ENCODE measurements around the gene TBC1D1. TPM values are rescaled to one million over a fixed set of nuclear protein-coding genes. Genes with fewer than 3 reads are reported as not detected.

TBC1D1 gene
- total RNA-seq, 1 experiment from 2014 or later = 97.0 TPM

DNA sequence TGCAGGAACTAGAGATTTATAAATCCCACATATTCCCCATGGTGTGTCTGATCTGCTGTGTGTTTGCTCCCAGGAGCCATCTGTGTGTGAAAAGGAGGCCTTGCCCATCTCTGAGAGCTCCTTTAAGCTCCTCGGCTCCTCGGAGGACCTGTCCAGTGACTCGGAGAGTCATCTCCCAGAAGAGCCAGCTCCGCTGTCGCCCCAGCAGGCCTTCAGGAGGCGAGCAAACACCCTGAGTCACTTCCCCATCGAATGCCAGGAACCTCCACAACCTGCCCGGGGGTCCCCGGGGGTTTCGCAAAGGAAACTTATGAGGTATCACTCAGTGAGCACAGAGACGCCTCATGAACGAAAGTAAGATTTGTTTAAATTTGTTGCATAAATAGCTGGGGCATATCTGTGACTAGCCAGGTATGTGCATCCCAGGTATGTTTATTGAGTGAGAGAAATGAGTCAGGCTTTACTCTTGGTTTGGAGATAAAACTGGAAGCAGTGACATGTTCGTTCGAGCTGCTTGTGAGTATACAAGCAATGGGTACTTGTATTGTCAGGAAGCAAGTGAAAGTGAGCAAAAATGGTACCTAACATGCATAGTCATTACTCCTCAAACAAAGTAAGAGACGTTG lies 158.8 kb downstream of the TBC1D1 start:
- no peak for DNase-seq (ENCODE audit: low spot score)

DNA sequence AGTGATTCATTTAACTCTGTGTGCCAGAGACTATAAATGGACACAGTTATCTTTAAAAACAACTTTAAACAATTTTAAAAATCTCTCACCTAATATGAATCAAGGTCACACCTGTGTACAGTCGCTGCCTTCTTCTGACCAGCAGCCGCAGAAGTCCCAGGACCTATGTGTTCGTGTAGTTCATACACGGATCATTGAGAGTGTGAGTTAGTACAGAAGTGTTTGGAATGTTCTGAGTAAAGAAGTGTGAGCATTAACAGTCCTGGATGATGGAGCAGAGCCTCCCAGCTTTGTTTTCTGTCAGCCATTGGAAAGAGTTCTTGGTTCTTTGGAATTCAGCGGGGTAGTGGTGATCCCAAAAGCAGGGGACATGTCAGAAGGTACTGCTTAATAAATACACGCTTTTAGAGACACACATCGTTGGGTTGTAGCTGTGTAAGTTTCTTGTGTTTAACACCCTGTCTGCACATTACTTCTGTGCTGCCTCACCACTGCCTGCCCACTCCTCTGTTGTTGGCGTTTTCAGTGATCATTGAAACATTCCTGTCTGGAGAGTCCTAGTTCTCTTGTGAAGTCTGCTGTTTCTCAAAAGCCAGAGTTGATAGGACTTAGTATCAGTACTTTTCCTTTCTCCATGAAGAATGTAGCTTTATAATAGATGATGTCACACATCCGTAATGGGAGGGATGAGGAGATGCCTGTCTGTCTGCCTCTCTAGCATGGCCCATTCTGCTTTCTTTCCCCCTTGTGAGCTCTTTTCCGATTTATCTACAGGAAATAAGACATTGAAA lies 159.9 kb downstream of the TBC1D1 start:
- DNase-seq (ENCODE audit: low spot score) = no peak

DNA sequence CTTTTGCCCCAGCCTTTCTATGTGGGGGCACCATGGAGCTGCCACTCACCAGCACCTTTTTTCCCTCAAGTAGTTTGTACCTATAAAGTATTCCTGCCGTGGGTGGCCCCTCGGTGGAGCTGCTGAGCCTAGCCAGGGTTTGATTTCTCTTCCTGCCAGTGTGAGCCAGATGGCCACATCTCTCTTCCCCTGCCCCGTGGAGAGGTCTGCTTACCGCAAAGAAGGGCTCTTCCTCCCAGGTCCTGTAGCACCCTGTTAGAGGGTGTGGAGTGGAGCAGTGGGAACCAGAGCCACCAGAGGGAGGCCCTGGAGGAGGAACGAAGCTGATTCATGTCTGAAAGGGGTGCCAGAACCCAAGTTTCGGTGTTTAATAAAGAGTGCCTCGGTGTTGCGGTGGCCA lies 164.7 kb downstream of the TBC1D1 start:
- DNase-seq (ENCODE audit: low spot score) = no peak

DNA sequence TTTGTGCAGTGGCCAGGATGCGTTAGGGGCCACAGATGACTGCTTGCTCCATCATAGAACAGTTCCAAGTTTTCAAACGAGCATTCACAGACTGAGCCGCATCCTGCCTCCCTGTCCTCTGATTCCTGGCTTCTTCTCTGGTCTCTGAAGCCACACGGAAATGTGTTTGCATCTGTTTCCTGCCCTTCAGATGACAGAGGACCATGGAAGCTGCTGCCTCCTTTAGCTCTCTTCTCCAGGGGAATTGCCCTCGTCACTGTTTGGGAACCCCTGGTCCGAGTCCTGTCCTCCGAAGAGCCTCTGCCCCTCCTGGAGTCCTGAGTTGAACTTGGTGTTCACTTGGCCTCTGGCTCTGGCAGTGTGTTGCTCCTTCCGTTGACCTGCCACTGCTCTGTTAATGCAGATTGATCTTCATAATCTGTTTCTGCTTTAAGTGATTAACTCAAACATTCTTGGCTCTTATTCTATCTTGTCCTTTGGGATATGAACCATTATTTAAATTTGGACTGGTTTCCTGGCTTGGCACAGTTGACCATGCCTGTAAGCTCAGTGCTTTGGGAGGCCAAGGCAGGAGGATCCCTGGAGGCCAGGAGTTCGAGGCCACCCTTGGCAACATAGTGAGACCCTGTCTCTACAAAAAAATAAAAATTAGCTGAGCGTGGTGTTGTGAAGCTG lies 165.3 kb downstream of the TBC1D1 start:
- DNase-seq (ENCODE audit: low spot score) = no peak

DNA sequence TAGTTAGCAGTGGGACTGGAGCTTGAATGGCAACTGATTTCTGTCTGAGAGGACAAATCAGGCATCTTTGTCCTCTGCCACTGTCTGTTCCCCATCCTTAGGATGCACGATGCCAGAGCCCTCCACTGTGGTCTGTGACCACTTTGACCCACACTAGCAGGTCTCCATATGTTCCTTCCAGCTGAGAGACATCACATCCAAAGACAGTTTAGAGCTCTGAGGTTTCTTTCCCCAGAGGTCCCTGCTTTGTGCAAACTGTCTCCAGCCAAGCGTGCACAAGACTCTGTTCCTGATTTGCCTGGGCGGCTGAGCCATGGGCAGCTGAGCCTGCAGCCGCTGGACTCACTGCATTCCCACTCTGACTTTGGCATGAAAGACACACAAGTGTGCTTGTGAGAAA lies 167.3 kb downstream of the TBC1D1 start:
- DNase-seq (ENCODE audit: low spot score) = no peak

DNA sequence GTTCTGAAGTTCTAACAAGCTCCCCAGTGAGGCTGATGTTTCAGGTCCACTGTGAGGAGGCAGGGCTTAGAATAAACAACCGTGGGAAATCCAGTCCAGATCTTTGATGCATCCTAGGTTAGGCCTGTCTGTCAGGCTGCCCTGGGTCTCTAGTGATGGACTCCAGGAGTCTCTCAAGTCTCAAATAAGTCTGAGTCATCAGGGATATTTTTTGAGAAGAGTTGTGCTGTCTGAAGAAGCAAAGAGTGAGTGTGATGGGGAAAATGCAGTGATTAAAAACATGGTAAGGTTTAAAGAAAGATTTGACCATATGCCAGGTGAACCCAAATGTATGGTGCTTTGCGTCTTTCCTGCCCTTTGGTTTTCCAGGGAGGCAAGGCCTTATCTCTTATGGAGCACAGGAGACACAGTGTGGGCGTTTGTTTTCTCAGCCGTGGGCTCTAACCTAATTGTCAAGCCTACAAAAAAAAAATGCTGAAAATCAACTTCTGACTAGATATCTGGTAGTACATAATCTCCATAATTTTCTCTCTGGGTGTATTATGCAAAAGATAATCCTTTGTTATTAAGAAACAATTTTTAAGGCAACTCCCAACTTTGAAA lies 170.0 kb downstream of the TBC1D1 start:
- peak; percentile 31 for DNase-seq (ENCODE audit: low spot score)

DNA sequence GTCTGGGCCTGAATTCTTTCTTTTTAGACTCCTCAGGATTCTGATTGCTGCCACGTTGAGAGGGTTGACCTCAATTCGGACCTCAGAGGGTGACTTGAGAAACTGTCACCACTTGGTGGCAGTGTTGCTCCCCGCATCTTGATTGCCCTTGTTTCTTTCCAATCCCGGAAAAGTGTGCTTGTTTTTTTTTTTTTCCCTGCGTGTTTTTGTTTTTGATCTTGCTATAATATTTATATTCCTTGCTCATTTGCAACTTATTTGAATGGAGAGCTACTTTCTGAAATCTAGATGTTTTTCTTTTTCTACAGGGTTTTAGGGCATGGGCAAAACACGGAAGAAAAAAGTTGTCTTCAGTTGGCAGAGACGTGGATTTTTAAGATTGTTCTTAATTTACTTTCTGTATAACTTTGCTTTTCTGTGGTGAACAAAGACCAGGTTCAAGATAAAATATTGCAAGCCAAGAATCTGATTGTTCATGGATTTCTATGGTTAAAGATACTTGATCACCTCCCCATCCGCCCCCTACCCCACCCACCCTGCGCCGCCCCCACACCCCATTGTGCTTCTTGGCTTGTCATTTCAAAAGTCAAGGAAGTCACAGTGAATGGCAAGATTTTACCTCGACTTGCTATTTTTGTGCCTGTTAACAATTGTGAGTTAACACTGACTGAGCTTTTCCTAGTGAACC lies 171.3 kb downstream of the TBC1D1 start:
- peak; percentile 64 for DNase-seq (ENCODE audit: low spot score)

DNA sequence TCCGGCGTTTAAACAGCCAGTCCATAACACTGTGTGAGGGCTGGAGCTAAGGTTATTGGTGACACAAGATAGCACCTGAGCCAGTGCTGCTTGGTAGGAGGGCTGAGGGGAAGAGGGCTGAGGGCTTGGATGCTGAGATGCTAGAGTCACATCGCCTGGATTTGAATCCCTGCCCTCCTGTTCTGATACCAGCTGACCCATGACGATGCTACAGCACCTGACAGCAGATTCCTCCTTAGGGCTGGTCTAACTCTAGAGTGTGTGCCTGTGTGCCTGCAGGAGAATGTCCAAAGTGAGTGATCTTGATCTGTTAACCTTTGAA lies 171.9 kb downstream of the TBC1D1 start:
- DNase-seq (ENCODE audit: low spot score) = no peak

DNA sequence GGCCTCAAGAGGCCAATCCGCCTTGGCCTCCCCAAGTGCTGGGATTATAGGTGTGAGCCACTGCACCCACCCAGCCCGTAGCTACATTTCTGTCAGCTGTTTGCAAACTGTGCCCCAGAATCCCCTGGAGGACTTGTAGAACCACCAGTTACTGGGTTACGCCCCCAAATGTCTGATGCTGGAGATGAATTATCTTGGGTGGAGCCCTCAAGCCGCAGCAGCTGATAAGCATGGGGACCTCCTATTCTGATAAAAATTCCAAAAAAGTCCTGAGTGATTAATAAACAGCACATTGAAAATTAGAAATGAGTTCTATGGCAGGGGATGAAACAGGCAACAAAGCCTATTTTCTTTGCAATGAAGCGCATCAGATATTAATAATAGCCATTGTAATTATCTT lies 174.3 kb downstream of the TBC1D1 start:
- no peak for DNase-seq (ENCODE audit: low spot score)

DNA sequence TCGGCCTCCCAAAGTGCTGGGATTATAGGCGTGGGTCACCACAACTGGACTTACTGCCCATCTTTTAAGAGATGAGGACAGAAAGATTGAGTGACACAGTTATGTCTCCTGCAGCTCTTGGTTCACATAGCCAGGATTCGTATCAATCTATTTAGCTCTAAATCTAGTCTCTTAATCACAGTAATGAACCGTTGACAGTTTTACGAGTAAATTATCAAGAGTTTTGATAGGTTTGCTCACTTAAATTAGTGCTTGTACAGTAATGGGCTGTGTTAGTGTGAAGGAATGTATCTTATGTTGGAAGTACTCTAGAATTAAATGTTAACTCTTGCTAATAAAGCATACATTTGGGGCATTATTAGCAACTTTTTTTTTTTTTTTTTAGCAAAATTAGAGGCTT lies 175.0 kb downstream of the TBC1D1 start:
- no peak for DNase-seq (ENCODE audit: low spot score)

DNA sequence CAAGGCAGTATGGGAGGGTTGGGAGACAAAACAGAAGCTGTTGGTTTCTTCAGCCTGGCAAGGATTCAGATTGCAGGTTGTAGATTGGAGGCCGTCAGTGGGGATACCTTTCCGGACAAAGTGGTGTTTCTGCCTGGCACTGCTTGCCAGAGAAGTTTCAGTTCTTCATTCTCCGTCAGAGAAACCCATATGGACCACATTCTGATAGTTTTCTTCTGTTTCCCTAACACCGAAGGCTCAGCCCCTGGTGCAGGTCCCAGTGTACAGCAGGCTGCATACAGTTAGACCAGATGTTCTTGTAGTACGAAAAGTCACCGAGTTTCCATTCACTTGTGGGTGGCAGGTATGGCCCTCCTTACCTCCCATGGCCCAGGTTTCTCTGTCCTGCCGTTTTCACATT lies 176.6 kb downstream of the TBC1D1 start:
- DNase-seq (ENCODE audit: low spot score) = no peak

DNA sequence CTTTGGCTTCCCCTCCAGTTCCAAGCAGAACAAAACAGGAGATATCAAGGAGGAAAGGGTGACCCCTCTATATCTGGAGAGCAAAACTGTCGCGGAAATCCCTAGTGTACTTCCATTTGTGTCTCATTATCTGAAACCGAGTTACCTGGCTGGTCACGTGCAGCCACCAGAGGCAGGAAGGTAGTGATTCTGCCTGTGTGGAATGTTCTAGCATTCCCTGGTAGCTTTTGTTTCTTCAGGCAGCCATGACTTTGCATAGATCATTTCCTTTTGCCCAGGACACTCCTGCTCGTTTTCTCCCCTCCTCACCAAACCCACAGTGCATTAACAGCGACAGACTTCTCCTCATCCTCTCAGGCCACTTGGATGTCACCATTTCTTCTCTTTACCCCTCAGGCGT lies 177.2 kb downstream of the TBC1D1 start:
- no peak for DNase-seq (ENCODE audit: low spot score)

DNA sequence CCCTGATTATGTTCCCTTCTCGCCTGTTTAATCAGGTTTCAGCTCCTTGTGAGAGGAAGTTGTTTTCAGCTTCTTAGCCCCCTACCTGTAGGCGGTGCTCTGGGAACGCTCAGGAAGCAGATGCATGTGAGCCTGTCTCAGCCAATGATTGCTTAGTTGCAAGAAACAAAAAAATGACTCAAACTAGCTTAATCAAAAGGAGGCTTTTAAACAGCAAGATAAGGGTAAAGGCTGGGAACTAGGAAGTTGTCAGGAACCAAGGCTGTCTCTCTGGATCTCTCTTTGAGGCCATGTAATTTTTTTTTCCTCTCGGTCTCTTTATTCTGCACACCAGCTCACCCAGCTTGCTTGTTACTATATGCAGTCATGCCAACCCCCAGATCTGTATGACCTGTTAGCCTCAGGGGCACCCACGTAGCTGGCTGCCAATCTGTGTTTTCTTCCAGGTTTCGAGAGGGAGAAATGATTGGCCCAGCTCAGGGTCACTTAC lies 178.4 kb downstream of the TBC1D1 start:
- DNase-seq (ENCODE audit: low spot score) = peak; percentile 56

DNA sequence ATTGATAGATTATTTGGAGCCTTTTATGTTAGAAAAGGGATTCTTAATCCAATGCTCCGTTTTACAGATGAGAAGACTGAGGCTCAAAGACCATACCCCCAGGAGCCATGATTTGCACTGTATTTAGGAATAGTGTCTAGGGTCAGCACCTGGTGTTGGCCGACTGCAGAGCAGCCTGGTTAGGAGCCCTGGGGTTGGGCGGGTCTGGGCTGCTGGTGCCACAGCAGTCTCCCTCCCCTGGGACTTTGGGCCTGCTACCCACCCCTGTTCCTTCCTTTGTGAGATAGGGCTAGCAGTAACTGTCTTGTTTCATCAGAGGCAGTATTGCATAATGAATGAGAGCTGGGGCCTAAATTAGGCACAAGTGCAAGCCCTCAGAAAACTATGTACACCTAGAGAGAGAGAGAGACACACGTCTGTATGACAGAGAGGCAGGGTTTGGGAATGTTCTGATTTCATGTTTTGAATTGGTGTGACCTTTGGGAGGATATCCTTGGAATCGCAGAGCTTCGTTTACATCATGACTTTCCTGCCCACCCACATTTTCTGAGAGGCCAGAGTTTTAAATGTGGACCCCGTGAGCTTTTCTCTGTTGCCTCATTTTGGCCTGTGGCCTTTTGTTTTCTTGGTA lies 181.0 kb downstream of the TBC1D1 start:
- DNase-seq (ENCODE audit: low spot score) = no peak

DNA sequence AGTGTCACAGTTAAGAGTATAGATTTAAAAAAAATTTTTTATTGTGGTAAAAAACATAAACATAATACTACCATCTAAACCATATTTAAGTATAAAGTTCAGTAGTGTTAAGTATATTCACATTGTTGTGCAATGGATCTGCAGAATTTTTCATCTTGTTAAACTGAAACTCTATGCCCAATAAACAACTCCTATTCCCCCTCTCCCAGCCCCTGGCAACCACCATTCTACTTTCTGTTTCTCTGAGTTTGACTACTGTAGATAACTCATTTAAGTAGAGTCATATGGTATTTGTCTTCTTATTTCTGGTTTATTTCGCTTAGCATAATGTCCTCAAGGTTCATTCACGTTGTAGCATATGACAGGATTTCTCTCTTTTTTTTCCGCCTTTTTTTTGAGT lies 181.7 kb downstream of the TBC1D1 start:
- no peak for DNase-seq (ENCODE audit: low spot score)

DNA sequence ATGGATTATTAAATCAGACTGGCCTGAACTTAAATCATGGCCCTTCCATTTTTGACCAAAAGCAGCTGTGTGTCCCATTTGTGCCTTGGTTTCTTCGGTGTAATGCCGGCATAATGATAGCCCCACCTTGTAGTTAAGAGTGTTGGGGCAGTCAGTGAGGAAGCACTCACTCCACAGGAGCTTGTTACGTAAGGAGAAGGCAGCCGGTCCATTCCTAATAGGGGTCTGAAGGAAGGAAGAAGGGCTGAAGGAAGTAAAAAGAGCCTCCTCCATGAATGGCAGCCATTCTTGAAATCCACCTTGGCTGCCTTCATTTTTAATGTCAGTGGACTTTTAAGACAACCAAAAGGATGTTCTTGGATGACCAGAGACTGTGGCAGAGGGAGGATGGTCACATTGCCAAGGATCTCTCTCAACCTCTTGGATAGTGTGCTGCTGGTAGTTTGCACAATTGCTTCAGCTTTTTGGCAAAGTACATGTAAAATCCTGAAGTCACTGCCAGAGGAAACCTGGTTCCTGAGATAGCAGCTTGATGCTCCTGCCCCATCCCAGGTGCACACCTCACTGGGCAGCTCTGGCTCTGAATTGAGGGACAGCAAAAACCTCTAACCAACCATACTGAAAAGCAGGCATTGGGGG lies 182.8 kb downstream of the TBC1D1 start:
- DNase-seq (ENCODE audit: low spot score) = no peak

DNA sequence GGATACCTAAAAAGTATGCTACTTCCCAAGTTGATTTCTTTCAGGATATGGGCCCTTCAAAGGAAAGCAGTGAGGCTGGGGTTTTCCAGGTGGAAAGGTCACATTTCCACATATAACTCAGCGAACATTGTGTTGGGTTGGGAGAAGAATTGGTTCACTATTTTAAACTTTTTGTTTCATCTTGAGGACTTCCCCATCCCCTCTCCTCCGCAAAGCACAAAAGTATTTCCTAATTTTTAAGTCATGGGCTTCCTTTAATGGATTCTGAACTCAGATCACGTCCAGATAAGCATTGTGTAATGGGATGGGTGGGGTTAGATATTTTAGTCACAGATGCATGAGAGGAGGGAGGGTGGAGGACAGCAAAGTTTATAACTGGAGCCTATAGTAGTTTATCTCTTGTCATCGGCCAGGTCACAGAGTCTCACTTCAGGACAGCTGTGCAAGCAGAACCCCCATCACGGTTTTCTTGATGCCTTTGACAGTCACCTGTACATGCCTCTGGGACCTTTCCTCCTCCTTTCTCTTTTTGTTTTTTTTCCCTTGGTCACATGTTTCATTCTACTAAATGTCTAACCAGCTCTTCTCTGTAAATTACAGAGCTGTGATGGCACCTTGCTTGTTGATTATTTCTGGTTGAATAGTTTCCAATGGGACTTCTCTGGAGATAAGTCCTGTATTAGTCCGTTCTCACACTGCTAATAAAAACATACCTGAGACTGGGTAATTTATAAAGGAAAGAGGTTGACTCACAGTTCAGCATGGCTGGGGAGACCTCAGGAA lies 184.7 kb downstream of the TBC1D1 start:
- no peak for DNase-seq (ENCODE audit: low spot score)

DNA sequence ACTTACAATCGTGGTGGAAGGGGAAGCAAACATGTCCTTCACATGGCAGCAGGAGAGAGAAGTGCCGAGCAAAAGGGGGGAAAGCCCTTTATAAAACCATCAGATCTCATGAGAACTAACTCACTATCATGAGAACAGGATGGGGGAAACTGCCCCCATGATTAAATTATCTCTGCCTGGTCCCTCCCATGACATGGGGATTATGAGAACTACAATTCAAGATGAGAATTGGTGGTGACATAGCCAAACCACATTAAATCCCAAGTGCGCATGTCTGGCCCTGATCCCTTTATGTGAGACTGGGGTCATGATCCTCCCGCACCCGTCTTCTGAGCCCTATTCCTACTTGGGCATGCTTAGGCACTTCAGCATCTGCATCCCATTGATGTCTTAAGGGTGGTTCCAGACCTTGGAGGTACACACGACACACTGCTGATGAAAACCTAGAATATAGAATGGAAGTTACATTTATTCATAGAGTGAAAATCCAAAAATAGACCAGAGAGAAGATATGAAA lies 185.3 kb downstream of the TBC1D1 start:
- no peak for DNase-seq (ENCODE audit: low spot score)

DNA sequence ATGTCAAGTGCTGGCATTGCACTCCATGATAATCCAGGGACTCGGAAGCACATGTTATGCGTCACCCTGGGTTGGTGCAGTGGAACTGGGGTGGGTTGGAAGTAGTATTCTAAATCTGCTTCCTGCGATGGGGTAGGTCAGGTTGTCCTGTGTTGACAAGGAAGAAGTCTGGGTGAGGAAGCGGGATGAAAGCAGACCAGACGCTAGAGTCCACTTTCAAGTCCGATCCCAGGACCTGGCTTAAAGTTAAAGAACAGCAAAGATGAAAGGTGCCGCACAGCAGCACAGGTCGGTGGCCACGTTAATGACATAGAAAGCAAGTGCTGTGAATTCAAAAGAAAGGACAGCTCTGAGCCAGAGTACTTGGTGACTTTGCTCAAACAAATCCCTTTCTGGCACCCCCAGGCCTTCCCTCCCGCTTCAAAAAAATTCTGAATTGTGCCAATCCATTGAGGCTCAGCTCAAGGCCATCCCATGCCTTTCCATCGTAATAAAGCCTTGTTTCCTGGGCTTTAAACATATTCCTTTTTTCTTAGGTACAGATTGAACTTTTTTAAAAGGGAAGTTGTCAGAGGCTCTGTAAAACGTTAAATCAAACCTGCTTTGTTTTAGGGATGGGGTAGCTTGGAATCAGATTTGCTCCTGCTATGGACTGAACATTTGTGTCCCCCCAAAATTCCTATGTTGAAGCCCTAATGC lies 187.1 kb downstream of the TBC1D1 start:
- no peak for DNase-seq (ENCODE audit: low spot score)

Measured in A172 (cell line).